Smooth muscle cell (in vitro differentiated cells): ENCODE data around the gene DDX42. TPM values are rescaled to one million over a fixed set of nuclear protein-coding genes. Genes with fewer than 3 reads are reported as not detected.

Source experiments
- DNase-seq: peaks from one replicate; lab custom pipeline; 2025; ENCODE audit not compliant: unreplicated experiment; lab: John Stamatoyannopoulos, UW
- H2AFZ ChIP-seq: fragments of 200-600 bp; sonication (generic); 2 replicates; pipeline ENCODE4 v1.6.0; 2016; ENCODE audit warnings: antibody characterized with exemption, low read depth, mild to moderate bottlenecking
- H3F3A ChIP-seq: fragments of 200-600 bp; sonication (generic); 2 replicates; pipeline ENCODE4 v1.6.0; 2017; ENCODE audit warnings: antibody characterized with exemption, low read depth
- H3K27ac ChIP-seq: fragments of 200-600 bp; sonication (generic); 2 replicates; pipeline ENCODE4 v1.5.1; 2016; ENCODE audit warnings: low read depth, mild to moderate bottlenecking
- H3K27me3 ChIP-seq: fragments of 200-600 bp; sonication (generic); 2 replicates; pipeline ENCODE4 v1.6.1; 2016; ENCODE audit warnings: low read depth, mild to moderate bottlenecking
- H3K36me3 ChIP-seq: fragments of 200-600 bp; sonication (generic); 2 replicates; pipeline ENCODE4 v1.5.1; 2016; ENCODE audit warnings: low read depth
- H3K4me1 ChIP-seq: fragments of 200-600 bp; sonication (generic); 2 replicates; pipeline ENCODE4 v1.5.1; 2016; ENCODE audit warnings: low read depth
- H3K4me2 ChIP-seq: fragments of 200-600 bp; sonication (generic); 2 replicates; pipeline ENCODE4 v1.6.0; 2016; ENCODE audit warnings: mild to moderate bottlenecking
- H3K4me3 ChIP-seq: fragments of 200-600 bp; sonication (generic); 2 replicates; pipeline ENCODE4 v1.5.1; 2016; ENCODE audit warnings: mild to moderate bottlenecking
- H3K79me2 ChIP-seq: fragments of 200-600 bp; sonication (generic); 2 replicates; pipeline ENCODE4 v1.6.0; 2016; ENCODE audit warnings: low read depth, mild to moderate bottlenecking
- H3K9ac ChIP-seq: fragments of 200-600 bp; sonication (generic); 2 replicates; pipeline ENCODE4 v1.6.0; 2016; ENCODE audit warnings: low read depth
- H3K9me3 ChIP-seq: fragments of 200-600 bp; sonication (generic); replicated peaks from 2 replicates; pipeline ENCODE4 v1.5.1; 2016; ENCODE audit warnings: low read depth
- H4K20me1 ChIP-seq: fragments of 200-600 bp; sonication (generic); 2 replicates; pipeline ENCODE4 v1.6.0; 2016; ENCODE audit warnings: low read depth
- WGBS: methylation state at CpG from one replicate; pipeline ENCODE4 v1.1.7; 2016; ENCODE audit warnings: low lambda C conversion rate; 5-methylcytosine and 5-hydroxymethylcytosine counted together
- polyA plus RNA-seq: library from polyadenylated mRNA; unstranded; fragments of >200 nt; fragmentation: Nextera tagmentation; extraction: Ambion mirVana; gene quantifications from 2 replicates; pipeline ENCODE4 v1.2.1, GENCODE V29; 2016
- total RNA-seq: library from RNA; depleted of rRNA; stranded (reverse); fragments of >200 nt; gene quantifications from 2 replicates; pipeline ENCODE4 v1.2.3, GENCODE V29; 2014
- TF ChIP-seq, protein P1 (sequence below): fragments of 200-600 bp; sonication (generic); IDR thresholded peaks from 2 replicates; pipeline ENCODE4 v1.5.1; 2017; ENCODE audit warnings: borderline replicate concordance, mild to moderate bottlenecking, antibody characterized with exemption; ENCODE audit not compliant: insufficient read depth, poor library complexity, severe bottlenecking

Gene DDX42
- total and polyA plus RNA-seq, 2 experiments from 2014 or later = 30.1 to 80.5 TPM

- Histone ChIP-seq H3K4me3 (no peak overlapping the region), H3K9ac (no peak overlapping the region), H3K27me3 (no peaks in the 10 kb centered on the region), H4K20me1 (peaks cover 33% of the 10 kb centered on the region), H3K9me3 (no peaks in the 10 kb centered on the region), H3K4me2 (no peak overlapping the region), H2AFZ (no peak overlapping the region), H3K36me3 (peaks cover 9% of the 10 kb centered on the region), H3K79me2 (peaks cover 24% of the 10 kb centered on the region), H3K27ac (no peak overlapping the region), H3F3A (no peaks in the 10 kb centered on the region), H3K4me1 (no peaks in the 10 kb centered on the region)
- WGBS = 99% methylated on average over 5 of the region's 5 CpGs
- TF ChIP-seq, protein P1, sequence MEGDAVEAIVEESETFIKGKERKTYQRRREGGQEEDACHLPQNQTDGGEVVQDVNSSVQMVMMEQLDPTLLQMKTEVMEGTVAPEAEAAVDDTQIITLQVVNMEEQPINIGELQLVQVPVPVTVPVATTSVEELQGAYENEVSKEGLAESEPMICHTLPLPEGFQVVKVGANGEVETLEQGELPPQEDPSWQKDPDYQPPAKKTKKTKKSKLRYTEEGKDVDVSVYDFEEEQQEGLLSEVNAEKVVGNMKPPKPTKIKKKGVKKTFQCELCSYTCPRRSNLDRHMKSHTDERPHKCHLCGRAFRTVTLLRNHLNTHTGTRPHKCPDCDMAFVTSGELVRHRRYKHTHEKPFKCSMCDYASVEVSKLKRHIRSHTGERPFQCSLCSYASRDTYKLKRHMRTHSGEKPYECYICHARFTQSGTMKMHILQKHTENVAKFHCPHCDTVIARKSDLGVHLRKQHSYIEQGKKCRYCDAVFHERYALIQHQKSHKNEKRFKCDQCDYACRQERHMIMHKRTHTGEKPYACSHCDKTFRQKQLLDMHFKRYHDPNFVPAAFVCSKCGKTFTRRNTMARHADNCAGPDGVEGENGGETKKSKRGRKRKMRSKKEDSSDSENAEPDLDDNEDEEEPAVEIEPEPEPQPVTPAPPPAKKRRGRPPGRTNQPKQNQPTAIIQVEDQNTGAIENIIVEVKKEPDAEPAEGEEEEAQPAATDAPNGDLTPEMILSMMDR = no peak
- no peak for DNase-seq
Observed at GRCh38 chr17:63762161-63763078, 11.6 kb upstream of the DDX42 start.

DNA sequence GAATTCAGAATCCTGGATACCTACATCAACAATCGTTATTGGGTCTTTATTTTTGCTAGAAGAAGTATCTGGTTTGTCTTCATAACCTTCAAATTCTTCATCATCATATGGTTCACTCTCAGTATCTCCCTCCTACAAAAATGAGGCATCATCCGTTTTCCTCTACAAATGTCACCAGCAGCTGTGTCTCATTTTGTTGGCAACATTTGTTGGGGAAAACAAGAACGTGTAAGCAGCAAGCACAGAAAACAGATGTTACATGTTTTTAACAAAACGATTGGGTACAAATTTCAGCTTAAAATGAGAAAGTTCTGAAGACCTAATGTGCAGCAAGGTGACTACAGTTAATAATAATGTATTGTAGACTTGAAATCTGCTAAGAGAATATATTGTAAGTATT is 9.3 kb upstream of the DDX42 start:
- H4K20me1 ChIP-seq = peaks cover 54% of the 10 kb centered on the region
- H3K79me2 ChIP-seq = peaks cover 47% of the 10 kb centered on the region
- no peak overlapping the region for H3K4me2 ChIP-seq

GRCh38 chr17:63766754-63767153 is 7.2 kb upstream of the DDX42 start:
- H3F3A ChIP-seq = no peaks in the 10 kb centered on the region
- no peaks in the 10 kb centered on the region for H3K9me3 ChIP-seq
- H3K79me2 ChIP-seq = peaks cover 68% of the 10 kb centered on the region
- no peak overlapping the region for H2AFZ ChIP-seq
- H3K4me3 ChIP-seq = no peak overlapping the region
- peaks cover 70% of the 10 kb centered on the region for H4K20me1 ChIP-seq
- H3K9ac ChIP-seq = no peak overlapping the region
- no peaks in the 10 kb centered on the region for H3K4me1 ChIP-seq
- H3K27ac ChIP-seq = no peak overlapping the region
- no peak for DNase-seq
- H3K36me3 ChIP-seq = peaks cover 9% of the 10 kb centered on the region
- TF ChIP-seq, protein P1 = no peak
- H3K27me3 ChIP-seq = no peaks in the 10 kb centered on the region
- no peak overlapping the region for H3K4me2 ChIP-seq

More for the DNA sequence above, 9.3 kb upstream of the DDX42 start:
- H3K9ac ChIP-seq = no peak overlapping the region
- no peak for DNase-seq
- no peak overlapping the region for H2AFZ ChIP-seq
- H3F3A ChIP-seq = no peaks in the 10 kb centered on the region
- 94% methylated on average over 4 of the region's 4 CpGs for WGBS
- TF ChIP-seq, protein P1 = no peak
- H3K36me3 ChIP-seq = peaks cover 9% of the 10 kb centered on the region
- H3K27me3 ChIP-seq = no peaks in the 10 kb centered on the region
- no peaks in the 10 kb centered on the region for H3K4me1 ChIP-seq
- H3K4me3 ChIP-seq = no peak overlapping the region
- no peak overlapping the region for H3K27ac ChIP-seq
- no peaks in the 10 kb centered on the region for H3K9me3 ChIP-seq
